C1 segment of cervical spinal cord (tissue), 14 donors: ENCODE measurements around the gene ARL10.

Source experiments
- DNase-seq, 14 donors: peaks; one replicate each; lab custom pipeline; 2025; lab: John Stamatoyannopoulos, UW

The ARL10 gene, protein sequence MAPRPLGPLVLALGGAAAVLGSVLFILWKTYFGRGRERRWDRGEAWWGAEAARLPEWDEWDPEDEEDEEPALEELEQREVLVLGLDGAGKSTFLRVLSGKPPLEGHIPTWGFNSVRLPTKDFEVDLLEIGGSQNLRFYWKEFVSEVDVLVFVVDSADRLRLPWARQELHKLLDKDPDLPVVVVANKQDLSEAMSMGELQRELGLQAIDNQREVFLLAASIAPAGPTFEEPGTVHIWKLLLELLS

DNA sequence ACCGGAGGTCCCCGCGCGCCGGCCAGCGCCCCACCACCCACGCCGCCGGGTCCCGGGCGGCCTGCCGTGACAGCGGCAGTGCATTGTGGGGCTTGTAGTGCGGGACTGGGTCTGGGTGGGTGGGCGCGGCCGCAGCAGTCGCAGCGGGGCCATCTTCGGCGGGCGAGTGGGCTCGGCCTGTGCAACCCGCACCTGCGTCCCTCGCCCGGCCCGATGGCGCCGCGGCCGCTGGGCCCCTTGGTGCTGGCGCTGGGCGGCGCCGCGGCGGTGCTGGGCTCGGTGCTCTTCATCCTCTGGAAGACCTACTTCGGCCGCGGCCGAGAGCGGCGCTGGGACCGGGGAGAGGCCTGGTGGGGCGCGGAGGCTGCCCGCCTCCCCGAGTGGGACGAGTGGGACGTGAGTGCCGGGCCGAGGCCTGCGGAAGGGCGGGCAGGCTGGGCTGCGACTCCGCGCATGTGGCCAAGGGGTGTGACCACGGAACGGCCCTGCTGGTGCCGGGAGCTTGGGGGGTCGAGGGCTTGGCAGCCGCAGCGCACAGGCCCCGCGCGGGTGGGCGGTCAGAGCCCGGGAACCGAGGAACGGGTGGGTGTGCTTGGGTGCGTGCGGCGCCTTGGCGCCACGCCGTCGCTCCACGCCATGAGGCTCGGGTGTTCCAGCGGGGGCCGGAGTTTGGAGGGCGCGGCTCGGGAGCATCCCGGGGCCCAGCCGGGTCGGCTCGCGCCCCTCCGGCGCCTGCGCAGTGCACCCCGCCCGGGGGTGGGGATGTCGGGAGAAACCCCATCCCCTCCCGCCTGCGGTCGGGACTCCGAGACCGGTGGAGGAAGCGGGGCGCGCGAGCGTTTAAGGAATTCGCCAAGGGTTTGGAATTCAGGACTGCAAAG, at the start of gene ARL10:
Gene ARL10 (plus strand): TSS at position 137 of the 881 bp plus-strand sequence. CDS start 77 bp downstream, at position 214.
- peak in 11 of 14 donors; percentile 17 to 67 (median 52) for DNase-seq

DNA sequence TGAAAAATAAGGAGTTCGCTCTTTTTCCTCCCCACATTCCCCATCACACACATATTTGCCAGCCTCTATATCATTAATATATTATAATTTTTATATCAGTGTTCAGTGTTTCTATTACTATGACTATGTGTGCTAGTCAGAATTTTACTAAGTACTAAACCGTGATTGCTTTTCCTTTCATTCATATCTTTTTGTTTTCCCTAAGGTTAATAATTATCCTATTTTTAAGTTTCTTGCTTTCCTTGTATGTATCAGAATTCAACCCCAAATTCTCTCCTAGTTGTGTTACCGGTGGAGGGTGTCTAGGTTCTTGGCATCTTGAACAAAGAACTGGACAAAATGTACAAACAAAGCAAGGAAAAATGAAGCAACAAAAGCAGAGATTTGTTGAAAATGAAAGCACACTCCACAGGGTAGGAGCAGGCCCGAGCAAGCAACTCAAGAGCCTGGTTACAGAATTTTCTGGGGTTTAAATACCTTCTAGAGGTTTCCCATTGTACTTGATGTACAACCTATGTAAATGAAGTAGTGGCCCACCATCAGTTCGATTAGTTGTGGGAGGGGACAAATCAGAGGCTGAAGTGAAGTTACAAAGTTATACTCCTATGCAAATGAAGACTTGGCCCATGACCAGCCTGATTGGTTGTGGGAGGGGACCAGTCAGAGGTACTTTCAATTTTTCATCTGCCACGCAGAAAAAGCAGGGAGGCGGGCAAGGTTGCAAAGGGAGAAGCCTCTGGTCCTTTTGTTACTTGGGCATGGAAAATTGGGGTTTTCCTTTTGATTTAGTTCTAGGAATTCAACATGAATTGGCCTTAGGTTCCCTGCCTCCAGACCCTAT, 47.5 kb upstream of the ARL10 start:
- DNase-seq = no peak

GRCh38 chr5:176319827-176320554, 45.3 kb upstream of the ARL10 start:
- no peak for DNase-seq

DNA sequence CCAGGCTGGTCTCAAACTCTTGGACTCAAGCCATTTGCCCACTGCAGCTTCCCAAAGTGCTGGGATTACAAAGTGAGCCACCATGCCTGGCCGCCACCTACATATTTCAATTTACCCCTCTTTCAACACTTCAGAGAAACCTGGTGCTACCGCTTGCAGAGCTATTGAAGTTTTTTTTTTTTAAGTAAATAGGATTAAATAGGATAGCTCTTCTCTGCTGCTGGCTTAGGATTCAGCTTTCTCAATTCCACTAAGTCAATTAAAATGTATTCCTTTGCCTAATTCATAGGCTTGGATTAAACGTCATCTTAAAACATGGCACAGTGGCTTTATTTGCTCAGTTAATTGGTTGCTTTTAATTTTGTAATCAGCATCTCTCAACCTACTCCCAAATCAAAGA, 44.7 kb upstream of the ARL10 start:
- no peak for DNase-seq

DNA sequence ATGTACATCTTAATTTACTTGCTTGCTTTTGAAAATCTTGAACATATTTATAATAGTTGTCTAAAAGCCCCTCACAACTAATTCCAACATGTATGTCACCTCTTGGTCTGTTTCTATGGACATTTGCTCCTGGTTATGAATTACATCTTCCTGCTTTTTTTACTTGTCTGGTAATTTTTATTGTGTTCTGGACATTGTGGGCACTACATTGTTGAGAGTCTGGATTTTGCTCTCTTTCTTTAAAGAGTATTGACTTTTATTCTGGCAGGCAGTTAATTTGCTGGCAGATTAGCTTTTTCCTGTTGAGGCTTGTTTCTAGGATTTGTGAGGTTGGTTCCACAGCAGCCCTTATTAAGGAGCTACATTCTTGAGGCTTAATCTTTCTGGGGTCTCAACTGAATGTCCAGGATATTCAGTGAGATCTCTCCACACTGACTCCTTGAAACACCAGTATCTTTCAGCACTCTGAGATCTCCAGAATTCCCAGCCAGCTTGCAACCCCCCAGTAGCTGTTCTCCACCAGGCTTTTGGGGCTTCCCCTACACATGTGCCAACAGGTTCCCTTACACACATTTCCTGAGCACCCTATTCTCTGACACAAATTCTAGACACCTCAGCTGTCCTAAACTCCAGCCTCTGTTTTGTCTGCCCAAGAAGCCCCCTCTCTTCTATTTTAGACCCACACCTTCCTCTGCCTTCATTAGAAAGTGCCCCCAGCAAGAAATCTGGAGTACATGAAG, 31.1 kb upstream of the ARL10 start:
- DNase-seq = no peak

GRCh38 chr5:176337913-176338312, 27.4 kb upstream of the ARL10 start:
- DNase-seq = no peak

- DNase-seq = no peak
These were observed 26.0 kb upstream of the ARL10 start for GRCh38 chr5:176339304-176339703.

- no peak for DNase-seq
These were observed 23.7 kb upstream of the ARL10 start for GRCh38 chr5:176341325-176342157.

GRCh38 chr5:176342158-176342483, 23.2 kb upstream of the ARL10 start:
- DNase-seq = no peak

- DNase-seq = no peak
These were observed 22.4 kb upstream of the ARL10 start for GRCh38 chr5:176342766-176343458.

DNA sequence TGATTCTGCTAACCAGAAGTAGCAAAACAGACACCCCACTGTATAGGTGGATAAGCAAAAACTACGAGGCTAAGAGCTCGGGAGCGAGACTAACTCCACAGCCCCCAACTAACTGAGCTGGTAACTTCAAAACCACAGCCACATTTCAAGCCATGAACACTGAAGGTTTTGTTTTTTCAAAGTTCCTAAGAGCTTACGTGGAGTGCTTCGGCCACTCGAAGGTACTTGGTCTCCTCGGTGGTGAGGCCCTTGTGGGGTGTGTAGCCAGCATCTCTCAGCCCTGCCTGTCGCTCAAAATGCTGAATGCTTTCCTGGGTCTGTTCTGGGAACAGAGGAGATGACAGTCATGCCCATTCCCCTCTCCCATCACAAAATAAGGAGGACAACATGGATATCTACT, 14.9 kb upstream of the ARL10 start:
- DNase-seq = no peak

DNA sequence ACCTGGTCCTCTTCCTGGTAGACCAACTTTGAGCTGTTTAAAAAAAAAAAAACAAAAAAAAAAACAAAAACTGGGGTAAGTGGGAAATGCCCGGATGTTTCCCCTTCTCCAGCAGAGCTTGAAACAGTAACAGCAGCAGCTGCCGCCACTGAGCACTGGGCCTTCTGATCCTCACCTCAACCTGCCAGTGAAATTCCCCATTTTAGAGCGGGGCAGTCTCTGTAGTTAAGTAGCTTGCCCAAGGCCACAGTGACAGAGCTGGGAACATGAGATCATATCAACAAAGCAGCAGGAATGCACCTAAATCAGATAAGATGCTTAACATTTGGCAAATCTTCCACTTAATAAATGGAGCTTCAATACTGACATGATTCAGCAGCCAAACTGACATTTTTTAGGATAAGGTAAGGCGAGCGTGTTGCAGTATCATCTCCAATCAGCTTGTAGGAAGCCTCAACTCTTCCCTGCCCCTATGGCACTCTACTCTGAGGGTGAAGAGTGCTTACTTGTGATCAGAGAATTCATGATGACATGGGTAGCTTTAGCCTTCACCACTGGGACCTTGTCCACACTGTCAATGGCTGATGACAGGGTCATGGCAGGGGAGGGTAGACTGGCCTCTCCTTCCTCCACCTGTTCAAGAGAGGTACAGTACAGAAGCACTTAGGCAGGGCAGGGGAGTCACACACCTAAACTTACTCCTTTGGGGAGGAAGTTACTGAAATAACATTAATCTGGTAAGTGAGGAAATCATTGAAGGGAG, 13.0 kb upstream of the ARL10 start:
- no peak for DNase-seq

DNA sequence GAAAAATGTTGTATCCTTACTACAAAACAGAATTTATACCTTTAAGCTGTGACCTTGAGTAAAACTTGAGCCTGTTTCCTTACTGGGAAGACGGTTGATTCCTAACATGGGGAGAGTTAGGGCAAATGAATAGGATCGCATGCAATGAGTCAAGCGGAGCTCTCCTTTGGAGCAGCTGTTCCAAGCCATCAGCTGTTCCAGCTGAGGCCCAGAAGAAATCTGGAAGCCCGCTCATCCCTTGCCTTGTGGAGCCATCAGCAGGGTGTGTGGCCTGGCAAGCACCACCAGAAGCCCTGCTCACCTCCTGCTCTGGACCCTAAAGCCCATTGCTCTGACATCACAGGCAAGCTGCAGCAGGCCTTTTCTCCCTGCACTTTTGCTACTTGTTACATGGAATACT, 11.8 kb upstream of the ARL10 start:
- DNase-seq = no peak

DNA sequence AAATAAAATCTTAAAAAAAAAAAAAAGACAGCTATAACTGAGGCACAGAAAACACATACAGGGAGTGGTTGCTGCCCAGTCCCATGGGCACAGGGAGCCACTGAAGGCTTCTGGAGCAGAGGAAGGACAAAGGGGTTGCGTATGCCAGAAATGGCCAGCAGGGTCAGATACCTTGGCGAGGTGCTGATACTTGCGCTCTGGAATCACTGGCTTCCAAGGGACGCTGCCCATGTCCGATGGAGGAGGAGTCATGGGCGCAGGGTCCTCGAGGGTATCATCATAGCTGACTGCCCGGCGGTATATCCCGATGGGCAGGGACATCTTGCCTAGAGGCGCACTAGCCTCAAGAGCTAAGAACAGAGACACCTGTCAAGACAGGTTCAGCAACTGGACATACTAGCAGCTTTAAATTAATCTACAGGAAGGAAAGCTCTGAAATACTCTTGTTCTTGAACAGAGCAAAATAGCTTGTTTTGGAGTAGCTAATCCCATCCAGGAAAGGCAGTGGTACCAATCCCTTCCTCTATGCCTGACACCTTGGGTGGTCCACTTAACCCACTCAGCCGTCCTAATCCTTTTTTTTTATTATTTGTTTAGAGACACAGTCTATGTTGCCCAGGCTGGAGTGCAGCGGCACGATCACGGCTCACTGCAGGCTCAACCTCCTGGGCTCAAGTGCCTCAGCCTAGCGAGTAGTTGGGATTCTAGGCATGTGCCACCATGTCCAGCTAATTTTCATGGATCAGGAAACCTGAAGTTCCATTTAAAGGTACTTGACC, 9.7 kb upstream of the ARL10 start:
- no peak for DNase-seq

GRCh38 chr5:176356179-176356566, 9.1 kb upstream of the ARL10 start:
- DNase-seq = no peak

DNA sequence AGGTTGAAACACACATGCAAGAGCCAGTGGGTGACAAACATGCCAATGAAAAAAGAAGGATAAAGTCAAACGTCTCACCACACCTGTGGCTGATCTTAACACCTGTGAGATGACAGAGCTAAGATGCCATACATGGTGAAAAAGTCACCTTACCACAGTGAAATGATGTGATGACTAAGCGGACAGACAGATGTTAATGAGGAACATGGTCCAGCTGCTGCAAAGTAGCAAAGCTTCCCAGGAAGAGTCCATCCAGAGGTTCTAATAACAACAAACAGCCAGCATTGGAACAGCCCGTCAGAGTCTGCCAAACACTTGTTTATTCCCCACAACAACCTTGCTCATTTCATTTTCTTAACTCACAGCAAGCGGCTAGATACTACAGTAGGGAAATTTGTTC, 5.6 kb upstream of the ARL10 start:
- DNase-seq = no peak

DNA sequence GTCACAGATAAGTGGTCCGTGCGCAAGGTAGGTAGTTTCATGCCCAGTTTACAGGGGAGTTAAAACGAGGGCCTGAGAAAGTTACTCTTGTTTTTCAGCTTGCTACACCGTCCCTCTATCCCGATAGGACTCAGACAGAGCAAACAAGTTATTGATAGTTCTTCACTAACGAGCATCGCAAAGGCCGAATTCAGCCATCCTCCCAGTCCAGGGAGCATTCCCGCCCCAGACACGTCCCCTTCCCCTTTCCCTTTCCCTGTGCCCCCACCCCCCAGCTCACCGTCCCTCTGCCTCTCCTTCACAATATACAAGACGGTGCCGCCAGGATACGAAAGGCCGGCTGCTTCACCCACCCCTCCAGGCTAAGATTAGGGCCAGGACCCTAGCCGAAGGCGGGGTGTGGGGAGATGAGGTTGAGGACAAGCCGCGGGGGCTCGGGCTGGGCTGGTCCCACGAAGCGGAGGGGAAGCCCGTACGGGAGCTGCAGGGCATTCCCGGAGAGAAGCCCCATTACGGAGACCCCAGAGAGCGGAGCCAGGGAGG, 4.3 kb upstream of the ARL10 start:
- DNase-seq = peak in 3 of 14 donors; percentile 37 to 57 (median 56)
